ENCODE data around the gene BARX1.
"Not testable (repeated sequence)": the region's sequence is repeated elsewhere in the genome, so short reads cannot be mapped to it uniquely, and the experiment has no call there.

BARX1 gene

DNA sequence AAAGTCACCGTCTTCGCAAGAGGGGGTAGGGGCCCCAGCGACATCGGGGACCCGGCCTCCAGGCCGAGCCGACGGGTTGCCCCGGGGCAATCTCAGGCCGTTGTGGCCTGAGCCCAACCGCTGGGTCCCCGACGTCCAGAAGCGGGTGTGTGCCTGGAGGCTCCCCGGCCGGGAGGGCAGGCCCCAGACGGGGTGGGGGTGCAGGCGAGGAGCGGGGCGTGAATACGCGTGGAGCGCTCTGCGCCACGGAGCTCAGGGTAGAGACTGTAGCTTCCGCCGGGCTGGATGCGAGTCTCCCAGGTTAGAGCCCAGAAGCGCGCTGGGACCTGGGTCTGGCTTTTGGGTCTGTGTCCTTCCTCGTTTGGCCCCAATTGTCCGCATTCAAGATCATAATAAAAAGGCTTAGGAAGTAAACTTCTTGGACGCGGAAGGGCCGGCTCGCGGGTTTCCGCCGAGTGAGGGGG lies 3.5 kb downstream of the BARX1 start:
- DNase-seq (ENCODE audit: low read depth) = no peak

DNA sequence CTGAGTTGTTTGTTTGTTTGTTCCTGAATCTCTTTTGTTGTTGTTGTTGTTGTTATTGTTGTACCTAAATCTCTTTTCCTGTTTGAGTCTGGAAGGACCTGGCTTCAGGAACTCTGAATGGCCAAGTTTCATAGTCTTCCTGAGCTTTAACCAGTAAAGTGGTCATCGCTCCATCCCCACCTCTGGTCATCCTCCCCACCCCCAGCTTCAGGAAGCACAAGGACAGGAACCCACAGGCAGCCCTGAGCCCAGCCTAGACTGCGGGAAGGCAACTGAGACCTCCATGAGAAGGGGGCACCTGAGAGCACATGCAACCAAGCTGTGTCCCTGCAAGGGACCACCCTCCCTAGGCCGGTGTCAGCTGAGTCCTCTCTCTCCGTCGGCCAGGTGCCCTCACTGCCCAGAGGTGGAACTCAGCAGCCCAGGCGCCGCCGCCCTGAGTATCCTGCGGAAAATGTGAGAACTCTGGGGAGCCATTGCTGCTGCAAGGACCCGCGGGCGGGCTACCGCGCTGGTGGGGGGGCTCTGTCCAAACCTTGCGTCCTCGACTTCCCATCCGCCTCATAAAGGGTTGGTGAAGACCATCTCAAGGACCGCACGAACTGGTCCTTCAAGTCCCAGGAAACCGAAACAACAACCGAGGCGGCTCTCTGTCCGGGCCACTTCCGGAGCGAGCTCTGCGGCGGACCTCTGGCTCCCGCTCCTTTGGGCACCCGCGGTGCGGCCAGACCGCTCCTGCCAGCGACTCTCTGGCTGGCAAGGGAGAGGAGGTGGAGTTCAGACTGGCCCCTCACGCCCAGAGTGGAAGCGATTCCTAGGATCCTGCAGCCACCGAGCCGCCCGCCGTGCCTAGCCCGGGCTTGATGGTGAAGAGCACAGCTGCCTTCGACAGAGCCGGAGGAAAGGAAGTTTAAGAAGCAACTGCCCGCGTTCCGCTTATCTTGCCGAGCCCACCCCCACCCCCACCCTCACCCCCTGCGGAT lies 4.2 kb downstream of the BARX1 start:
- no peak for DNase-seq (ENCODE audit: low read depth)

DNA sequence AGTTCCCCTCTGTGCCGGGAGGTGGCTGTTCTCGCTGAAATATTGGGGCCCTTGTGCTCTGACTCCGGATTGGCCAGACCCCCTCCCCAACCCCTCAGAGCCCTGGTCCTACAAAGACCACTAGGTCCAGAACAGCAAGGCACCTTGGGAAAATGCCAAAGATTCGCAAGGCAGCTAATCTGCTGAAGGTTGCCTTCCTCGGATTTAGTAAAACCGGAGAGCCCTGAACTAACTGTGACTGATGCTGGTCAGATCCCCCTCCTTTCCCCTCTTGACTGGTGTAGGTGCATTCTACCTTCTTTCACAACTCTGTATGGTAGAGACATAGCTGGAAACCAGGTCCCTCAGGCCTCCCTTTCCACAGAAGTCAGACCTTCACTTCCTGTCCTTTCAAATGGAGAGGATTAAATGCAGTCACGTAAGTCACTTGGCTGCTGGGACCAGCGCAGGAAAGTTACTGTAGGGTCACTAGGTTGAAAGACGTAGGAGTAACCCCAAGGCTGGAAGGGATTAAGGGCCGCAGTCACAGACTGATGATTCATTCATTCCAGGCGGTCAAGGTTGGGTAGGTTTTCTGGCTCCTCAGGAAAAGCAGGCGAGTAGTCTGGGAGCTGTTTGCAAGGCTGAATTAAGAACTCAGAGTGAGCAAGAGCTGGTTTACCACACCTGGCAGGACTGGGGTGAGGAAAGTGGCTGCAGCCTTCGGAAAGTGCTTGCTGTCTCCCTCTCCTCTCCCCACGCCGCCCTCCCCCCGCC lies 5.3 kb downstream of the BARX1 start:
- peak; percentile 45 for DNase-seq (ENCODE audit: low read depth)

DNA sequence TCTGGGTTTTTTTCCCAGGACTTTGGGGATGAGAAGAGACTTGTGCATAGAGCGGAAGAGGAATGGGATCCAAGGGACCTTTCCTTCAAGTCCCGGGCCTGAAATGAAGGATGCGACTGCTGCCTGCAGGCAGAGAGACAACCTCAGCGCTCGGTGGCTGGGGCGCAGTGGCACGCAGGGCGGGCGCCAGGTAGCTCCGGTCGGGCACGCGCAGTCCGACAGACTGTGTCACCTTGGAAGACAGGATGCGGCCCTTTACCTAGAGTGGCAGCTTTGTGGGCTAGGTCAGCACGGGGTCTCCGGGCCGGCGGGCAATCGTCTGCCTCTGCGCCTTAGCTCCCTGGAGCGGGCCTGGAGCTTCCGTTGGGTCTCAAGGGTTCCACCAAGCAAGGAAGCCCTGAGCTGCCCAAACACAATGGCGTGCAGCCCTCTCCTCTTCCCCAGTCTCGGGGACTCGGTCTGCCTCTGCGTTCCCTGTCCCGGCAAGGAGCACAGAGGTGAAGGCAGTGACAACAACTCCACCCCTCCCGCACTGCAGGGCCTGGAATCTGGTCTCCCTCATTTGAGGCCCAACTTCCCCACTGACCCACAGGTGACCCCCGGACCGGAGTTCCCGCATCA lies 6.0 kb downstream of the BARX1 start:
- DNase-seq (ENCODE audit: low read depth) = no peak

DNA sequence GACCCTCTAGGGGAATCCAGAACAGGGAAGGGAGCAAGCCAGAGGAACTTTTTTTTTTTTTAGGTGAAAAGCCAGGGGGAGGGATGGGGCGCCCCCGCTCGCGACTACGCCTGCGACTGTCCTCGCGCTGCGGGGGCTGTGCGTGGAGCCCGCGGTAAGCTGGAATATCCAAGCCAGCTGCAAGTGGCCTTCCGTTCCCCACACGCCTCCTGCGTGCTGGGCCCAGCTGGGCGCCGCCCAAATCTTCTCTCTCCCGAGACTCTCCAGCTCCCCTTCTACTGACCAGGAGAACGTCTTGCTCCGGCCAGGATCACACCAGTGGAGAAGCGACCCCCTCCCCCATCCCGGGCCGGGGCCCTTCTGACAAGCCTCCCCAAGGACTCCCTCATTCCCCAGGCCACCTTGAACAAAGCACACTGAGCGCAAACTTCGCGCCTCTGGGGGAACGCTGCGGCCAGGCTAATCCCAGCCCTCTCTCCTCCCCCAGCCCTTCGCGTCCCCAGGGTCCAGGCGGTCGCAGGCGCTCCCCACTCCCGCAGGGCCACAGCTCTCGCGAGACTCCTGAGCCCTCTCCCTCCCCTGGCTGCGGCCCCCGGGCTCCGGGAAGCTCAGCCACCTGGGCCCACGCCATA lies 6.6 kb downstream of the BARX1 start:
- DNase-seq (ENCODE audit: low read depth) = no peak

DNA sequence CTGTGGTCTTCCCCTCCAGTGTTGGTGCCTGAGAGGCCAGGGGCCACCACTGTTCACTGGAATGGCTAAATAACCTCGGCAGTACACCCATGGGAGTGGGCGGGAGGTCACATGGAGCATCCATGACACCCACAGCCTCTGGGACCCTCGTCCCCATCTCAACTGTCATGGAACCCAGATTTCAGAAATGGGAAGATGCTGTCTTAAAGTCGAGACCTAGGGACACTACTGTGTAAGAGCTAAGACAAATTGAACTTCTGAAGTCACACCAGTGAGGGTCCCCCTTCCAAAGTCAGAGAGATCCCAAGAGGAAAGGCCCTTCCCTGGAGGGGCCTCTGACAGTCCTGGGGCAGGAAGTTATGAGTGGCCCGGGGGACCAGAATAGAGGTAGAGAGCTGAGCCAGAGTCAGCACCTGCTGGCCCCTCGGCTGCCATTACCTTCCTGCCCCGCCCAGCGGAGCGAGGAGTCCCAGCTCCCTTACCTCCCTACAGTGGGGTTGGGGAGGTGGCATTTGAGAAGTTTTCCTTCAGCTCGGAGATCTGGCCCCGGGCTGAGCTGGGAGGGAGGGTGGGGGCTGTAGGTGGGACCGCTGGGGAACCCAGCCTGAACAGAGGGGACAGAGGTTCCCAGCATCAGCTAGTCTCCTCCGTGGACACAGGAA lies 7.6 kb downstream of the BARX1 start:
- no peak for DNase-seq (ENCODE audit: low read depth)

DNA sequence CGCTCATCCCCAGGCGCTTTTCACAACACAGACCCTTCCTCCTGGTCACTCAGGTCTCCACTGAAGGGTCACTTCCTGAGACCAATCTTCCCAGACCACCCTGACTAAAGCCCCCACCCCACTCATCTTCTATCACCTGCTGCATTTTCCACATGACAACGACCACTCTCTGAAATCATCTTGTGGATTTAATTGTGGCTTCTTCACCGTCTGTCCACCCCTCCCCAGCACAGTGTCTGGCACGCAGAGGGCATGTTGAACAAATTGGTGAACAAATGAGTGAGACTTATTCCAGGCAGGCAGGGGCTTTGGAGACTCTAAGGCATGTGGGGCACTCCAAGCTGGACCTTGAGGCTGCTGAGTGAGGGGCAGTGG lies 8.8 kb downstream of the BARX1 start:
- no peak for DNase-seq (ENCODE audit: low read depth)

DNA sequence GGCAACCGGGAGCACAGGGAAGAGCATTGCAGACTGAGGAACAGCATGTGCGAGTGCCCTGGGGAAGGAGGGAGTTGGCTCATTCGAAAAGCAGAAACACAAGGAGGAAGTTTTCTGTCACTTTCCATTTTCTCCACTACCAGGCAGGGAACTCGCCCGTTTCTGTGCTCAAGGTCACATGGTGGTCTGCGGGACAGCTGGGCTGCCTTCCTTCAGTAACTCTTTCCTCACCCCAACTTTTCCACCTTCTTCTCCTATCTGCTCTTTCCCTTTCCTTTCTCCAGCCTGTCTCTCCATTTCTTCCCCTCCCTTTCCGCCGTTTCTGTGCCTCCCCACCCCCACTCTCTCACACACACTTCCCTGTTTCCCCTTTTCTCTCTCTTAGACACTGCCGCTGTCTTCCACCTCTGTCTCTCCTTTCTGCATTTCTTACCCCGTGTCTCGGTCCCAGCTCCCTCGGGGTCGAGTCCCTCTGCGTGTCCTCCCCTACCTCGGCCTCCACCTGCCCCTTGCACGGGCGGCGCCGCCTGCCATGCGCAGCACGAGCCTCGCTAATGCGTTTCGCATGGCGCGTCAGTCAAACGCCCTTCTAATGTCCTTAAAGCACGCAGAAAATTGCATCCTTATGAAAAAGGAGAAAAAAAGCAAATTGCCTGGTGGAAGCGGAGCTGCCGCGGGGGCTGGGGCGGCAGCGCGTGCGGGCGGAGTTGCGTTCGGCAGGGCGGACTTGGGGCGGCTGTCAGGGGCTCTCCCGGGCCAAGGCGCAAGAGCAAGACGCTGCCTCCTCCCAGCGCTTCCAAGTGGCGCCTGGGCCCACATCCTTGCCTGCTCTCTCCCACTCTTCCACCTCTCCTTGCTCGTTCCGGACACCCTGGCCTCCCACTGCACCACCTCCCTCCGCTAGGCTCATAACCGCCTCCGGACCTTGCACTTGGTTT lies 9.5 kb downstream of the BARX1 start:
- no peak for DNase-seq (ENCODE audit: low read depth)

DNA sequence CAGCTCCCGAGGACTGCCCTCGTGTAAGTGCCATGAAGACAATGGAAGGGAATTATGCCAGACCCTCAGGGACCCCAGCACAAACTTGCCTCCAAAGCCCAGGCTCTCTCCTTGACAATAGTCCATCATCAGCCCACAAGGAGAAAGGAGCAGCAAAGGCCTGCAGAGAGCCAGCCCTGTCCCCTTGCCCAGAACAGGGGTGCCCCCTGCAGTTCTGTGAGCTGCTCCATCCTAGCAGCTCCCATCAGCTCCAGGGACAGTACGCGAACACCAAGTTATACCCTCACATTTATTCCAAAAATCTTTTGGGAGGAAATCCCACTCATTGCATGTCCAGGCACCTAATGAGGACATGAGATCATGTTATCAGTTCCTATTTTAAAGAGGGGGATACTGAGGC lies 11.1 kb downstream of the BARX1 start:
- DNase-seq (ENCODE audit: low read depth) = no peak

DNA sequence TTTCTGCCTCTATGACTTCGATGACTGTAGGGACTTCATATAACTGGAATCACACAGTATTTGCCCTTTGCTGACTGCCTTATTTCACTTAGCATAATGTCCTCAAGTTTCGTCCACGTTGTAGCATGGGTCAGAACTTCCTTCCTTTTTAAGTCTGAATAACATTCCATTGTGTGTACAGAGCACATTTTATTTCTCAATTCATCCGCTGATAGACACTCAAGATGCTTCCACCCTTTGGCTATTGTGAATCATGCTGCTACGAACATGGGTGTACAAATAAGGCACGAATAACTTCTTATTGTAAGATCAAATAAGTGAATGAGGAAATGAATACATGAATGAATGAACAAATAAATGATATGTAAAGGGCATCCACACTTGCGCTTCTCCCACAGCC lies 13.0 kb downstream of the BARX1 start:
- peak; percentile 25 for DNase-seq (ENCODE audit: low read depth)

DNA sequence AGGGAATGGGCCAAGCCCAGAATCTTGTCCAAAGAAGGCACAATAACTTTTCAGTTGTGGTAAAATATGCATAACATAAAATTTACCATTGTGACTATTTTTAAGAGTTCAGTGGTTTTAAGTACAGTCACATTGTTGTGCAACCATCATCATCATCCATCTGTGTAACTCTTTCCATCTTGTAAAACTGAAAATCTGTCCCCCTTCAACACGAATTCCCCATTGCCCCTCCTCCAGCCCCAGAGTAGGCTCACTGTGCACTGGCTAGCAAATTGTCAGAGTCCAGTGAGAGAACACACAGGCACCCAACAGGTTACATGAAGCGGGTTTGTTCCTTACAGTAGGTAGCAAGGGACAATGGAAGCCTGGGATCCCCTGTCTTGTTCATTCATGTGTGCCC lies 13.7 kb downstream of the BARX1 start:
- no peak for DNase-seq (ENCODE audit: low read depth)

DNA sequence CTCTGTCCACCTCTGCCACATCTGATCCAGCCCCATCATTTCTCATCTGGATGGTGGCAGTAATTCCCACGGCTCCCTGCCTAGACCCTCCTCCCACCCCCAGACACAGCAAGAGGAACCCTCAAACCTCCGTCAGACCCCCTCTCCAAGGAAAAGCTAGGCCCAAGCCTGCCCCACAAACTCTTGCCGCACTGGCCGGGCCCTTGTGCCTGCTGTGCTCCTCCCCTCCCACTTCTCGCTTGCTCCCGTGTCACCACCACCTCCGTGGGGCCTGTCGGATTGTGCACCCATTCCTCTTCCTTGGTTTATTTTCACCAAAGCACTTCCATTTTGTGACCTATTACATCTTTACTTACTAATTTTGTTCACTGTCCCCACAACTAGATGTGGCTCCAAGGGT lies 14.2 kb downstream of the BARX1 start:
- no peak for DNase-seq (ENCODE audit: low read depth)

DNA sequence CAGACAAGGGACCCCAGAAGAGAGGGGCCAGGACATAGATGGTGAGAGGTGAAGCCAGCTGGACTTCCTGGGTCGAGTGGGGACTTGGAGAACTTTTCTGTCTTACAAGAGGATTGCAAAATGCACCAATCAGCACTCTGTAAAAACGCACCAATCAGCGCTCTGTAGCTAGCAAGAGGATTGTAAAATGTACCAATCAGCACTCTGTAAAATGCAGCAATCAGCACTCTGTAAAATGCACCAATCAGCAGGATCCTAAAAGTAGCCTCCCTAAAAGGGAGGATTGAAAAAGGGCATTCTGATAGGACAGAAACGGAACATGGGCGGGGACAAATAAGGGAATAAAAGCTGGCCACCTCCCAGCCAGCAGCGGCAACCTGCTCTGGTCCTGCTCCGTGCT lies 15.6 kb downstream of the BARX1 start:
- not testable (repeated sequence) for DNase-seq (ENCODE audit: low read depth)

DNA sequence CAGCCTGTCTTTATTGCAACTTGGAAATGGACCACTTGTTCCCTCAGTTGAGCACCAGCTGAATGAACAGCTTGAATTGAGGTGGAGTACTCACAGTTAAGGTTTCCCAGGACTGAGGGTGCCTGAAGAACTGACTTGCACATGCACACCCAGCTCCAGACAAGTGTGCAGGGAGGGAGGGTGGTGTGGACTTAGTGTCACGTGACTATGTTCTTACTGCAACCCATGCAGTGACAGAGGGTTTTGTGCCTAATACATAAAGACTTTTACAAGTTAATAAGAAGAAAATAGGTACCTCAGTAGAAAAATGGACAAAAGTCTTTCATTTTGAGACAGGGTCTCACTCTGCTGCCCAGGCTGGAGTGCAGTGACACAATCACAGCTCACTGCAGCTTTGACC lies 18.0 kb downstream of the BARX1 start:
- no peak for DNase-seq (ENCODE audit: low read depth)

DNA sequence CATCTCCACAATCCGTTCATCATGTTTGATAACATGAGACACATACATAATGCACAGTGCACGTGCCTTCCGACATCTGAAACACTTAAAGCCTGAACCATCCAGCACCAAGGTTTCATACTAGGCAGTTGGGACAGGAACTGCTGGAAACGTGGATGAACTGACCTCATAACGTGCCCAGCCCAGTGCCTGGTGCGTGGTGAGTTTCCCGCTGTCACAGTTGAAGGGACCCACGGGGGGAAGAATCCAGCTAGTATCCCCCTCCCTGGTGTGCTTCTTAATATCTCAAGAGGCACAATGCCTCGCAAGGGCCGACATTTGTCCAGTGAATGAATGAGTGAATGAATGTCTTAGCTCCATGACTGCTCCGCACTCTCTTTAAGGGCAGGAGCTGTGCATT lies 23.2 kb downstream of the BARX1 start:
- no peak for DNase-seq (ENCODE audit: low read depth)

DNA sequence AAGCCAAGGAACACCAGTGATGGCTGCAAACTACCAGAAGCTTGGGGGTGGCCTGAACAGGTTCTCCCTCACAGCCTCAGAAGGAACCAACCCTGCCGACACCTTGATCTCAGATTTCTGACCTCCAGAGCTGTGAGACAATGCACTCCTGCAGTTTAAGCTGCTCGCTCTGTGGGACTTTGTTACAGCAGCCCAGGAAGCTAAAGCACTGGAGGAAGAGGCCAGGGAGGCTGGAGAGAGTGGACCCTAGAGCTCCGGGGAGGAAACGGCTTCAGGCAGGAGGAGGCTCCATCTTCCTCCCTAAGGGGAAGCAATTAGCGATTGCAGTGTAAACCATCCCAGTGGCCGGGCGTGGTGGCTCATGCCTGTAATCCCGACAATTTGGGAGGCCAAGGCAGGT lies 25.1 kb downstream of the BARX1 start:
- DNase-seq (ENCODE audit: low read depth) = no peak

DNA sequence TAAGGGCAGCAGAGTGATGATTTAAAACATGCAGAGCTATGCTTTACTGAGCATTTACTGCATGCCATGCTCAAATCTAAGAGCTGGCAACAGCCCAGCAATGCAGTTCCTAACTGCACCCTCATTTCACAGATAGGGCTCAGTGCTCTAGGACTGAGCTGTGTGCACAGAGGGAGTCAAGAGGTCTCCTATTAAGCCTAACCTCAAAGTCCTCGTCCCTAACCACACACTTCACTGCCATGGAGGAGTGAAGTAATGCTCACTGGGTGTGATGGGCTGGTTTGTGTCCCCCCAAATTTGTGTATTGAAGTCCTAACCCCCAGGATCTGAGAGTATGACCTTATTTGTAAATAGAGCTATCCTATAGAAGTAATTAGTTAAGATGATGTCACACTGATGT lies 25.9 kb downstream of the BARX1 start:
- no peak for DNase-seq (ENCODE audit: low read depth)

DNA sequence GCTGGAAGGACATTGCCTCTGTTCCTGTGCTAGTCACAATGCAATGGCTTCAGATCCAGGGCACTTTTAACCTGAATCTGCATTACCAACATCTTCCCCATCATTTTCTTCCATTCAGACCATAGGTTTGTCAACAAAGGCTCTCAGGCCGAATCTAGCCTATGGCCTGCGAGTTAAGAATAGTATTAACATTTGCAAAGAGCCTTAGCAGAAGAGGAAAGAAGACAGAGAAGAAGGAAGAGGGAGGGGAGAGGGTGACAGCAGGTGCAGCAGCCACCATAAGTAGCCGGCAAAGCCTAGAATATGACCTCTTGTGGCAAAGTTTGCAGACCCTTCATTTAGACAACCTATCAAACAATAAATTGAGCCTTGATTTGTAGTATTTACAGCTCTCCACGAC lies 32.6 kb downstream of the BARX1 start:
- no peak for DNase-seq (ENCODE audit: low read depth)

DNA sequence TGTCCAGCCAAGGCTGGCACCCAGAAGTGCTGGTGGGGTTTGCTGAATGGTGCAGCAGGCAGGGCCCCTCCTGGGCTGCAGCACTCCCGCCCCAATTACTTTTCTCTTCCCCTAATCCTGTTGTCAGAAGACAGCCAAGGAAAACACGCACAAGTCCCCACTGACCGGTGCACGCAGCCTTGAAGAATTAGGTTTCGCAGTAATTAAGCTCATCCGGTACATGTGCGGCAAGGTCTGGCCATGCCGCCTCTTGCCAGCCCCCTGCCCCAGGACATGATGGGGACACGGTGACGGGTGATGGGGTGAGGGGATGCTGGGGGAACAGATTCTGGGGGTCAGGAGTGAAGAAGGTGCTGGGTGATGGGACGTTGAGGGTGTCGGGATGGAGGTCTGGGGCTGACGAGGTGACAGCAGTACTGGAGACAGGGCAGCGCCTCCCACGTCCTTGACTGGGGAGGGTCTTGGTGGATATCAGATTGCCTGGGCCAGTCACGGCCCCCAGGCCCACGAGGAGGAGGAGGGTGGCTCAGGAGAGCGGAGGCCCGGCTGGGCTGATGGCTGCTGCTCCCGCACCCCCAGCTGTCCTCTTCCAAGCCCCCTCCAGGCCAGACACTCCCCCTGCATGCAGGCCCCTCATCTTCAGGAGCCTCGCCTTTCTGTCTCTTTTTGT lies 34.9 kb downstream of the BARX1 start:
- no peak for DNase-seq (ENCODE audit: low read depth)

DNA sequence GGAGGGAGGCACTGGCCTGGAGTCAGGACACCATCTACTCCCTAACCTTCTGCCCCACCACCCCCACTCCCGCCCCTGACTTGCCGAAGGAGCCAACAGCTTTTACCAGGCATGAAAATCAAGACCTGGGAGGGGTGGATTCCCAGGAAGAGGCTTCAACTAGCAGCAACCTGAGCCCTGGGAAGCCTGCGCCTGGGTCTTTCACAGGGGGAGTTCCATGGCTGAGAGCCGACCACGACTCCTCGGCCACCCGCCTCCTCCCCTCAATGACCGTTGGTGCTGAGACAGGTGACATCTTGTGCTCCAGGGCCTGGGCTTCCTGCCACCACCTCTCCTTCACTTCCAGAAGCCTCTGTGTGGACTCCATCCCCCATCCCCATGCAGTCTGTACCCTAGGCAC lies 37.1 kb downstream of the BARX1 start:
- no peak for DNase-seq (ENCODE audit: low read depth)
